Keratinocyte (primary cell): ENCODE data around the gene NXPH4.

Source experiments
- EZH2 ChIP-seq: IDR thresholded peaks from one replicate; pipeline ENCODE4 v1.6.1; 2012; ENCODE audit warnings: inconsistent platforms, mild to moderate bottlenecking, low read length, moderate library complexity
- TF ChIP-seq, protein P1 (sequence below), 3 experiments: IDR thresholded peaks in 1 of 3; conservative IDR thresholded peaks in 1 of 3; optimal IDR thresholded peaks in 1 of 3; 2 replicates in 2 of 3; 3 replicates in 1 of 3; pipeline versions ENCODE3 to v1.5.1; 2011; ENCODE audit warnings: low read length in 3 of 3, mild to moderate bottlenecking in 3 of 3, moderate library complexity in 2 of 3, control low read depth in 1 of 3, inconsistent platforms in 1 of 3; ENCODE audit not compliant: insufficient read depth in 2 of 3; ENCODE audit errors: extremely low read depth in 1 of 3

DNA sequence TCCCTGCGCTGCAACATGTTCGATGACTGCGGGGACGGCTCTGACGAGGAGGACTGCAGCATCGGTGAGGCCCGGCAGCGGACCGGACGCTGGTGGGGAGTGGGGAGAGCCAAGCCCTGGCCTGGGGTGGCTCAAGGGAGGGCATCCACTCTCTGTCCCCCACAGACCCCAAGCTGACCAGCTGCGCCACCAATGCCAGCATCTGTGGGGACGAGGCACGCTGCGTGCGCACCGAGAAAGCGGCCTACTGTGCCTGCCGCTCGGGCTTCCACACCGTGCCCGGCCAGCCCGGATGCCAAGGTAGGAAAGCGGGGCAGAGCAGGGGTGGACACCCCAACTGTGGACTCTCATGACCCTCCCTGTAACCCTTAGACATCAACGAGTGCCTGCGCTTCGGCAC, 11.4 kb upstream of the NXPH4 start:
- TF ChIP-seq, protein P1, sequence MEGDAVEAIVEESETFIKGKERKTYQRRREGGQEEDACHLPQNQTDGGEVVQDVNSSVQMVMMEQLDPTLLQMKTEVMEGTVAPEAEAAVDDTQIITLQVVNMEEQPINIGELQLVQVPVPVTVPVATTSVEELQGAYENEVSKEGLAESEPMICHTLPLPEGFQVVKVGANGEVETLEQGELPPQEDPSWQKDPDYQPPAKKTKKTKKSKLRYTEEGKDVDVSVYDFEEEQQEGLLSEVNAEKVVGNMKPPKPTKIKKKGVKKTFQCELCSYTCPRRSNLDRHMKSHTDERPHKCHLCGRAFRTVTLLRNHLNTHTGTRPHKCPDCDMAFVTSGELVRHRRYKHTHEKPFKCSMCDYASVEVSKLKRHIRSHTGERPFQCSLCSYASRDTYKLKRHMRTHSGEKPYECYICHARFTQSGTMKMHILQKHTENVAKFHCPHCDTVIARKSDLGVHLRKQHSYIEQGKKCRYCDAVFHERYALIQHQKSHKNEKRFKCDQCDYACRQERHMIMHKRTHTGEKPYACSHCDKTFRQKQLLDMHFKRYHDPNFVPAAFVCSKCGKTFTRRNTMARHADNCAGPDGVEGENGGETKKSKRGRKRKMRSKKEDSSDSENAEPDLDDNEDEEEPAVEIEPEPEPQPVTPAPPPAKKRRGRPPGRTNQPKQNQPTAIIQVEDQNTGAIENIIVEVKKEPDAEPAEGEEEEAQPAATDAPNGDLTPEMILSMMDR (optimal IDR thresholded peaks at IDR 0.05 in 1 of 3, IDR thresholded peaks at IDR 0.05 in 1 of 3, conservative IDR thresholded peaks at IDR 0.05 in 1 of 3; ENCODE audit: extremely low read depth in 1 of 3, insufficient read depth in 2 of 3, low read length in 3 of 3), result no peak
- no peak for TF ChIP-seq EZH2
